OCI-LY1 (cell line): ENCODE measurements around the gene LRIG1.

Experiments
- CTCF ChIP-seq: fragments of 200-600 bp; sonication (generic), shearing (Covaris generic); IDR thresholded peaks from 2 replicates; pipeline ENCODE4 v1.5.1; 2017; ENCODE audit warnings: mild to moderate bottlenecking, antibody characterized with exemption, low read length, moderate library complexity, mixed read lengths
- EZH2 ChIP-seq: fragments of 200-600 bp; sonication (generic), shearing (Covaris generic); IDR thresholded peaks from 2 replicates; pipeline ENCODE4 v1.8.0; 2017; ENCODE audit warnings: borderline replicate concordance, mixed run types, mild to moderate bottlenecking, antibody characterized with exemption, low read length, moderate library complexity, mixed read lengths

GRCh38 chr3:66377800-66378199 is 123.0 kb downstream of the LRIG1 start:
- TF ChIP-seq CTCF (no peak), EZH2 (no peak)
